Loucy (cell line): ENCODE data around the gene PLK4.

Experiments used
- H2AFZ ChIP-seq: fragments of 200-600 bp; sonication (generic); 2 replicates; pipeline ENCODE4 v1.6.0; 2016; ENCODE audit warnings: antibody characterized with exemption, mild to moderate bottlenecking, low read length, moderate library complexity
- H3F3A ChIP-seq: fragments of 200-600 bp; 2 replicates; pipeline ENCODE4 v1.6.0; 2016; ENCODE audit warnings: antibody characterized with exemption, low read depth, mild to moderate bottlenecking
- H3K27me3 ChIP-seq: fragments of 200-600 bp; sonication (generic); 2 replicates; pipeline ENCODE4 v1.6.1; 2014; ENCODE audit warnings: low read length, mild to moderate bottlenecking; ENCODE audit not compliant: insufficient read depth, poor library complexity, severe bottlenecking
- H3K36me3 ChIP-seq: fragments of 200-600 bp; sonication (generic); 2 replicates; pipeline ENCODE4 v1.6.1; 2016; ENCODE audit warnings: low read length; ENCODE audit not compliant: insufficient read depth
- H3K4me1 ChIP-seq: fragments of 200-600 bp; sonication (generic); 2 replicates; pipeline ENCODE4 v1.5.1; 2014; ENCODE audit warnings: low read length, mild to moderate bottlenecking; ENCODE audit not compliant: insufficient read depth, poor library complexity, severe bottlenecking
- H3K4me2 ChIP-seq: fragments of 200-600 bp; sonication (generic); 2 replicates; pipeline ENCODE4 v1.6.0; 2014; ENCODE audit warnings: antibody characterized with exemption, low read length, low read depth, mild to moderate bottlenecking; ENCODE audit not compliant: poor library complexity, severe bottlenecking
- H3K4me3 ChIP-seq: fragments of 200-600 bp; sonication (generic); 2 replicates; pipeline ENCODE4 v1.5.1; 2014; ENCODE audit warnings: low read length, mild to moderate bottlenecking, mixed read lengths; ENCODE audit not compliant: poor library complexity, severe bottlenecking
- H3K79me2 ChIP-seq: fragments of 200-600 bp; sonication (generic); 2 replicates; pipeline ENCODE4 v1.6.1; 2014; ENCODE audit warnings: low read length; ENCODE audit not compliant: insufficient read depth
- H3K9ac ChIP-seq: fragments of 200-600 bp; sonication (generic); 2 replicates; pipeline ENCODE4 v1.6.0; 2014; ENCODE audit warnings: mild to moderate bottlenecking, low read depth, low read length, moderate library complexity; ENCODE audit not compliant: poor library complexity, severe bottlenecking
- H3K9me2 ChIP-seq: fragments of 200-600 bp; sonication (generic); replicated peaks from 2 replicates; pipeline ENCODE4 v1.6.1; 2016; ENCODE audit warnings: low read depth, low read length, mixed read lengths
- H3K9me3 ChIP-seq: fragments of 200-600 bp; sonication (generic); 2 replicates; pipeline ENCODE4 v1.6.1; 2014; ENCODE audit warnings: mild to moderate bottlenecking, antibody characterized with exemption, low read length, low read depth; ENCODE audit not compliant: insufficient read depth
- H4K20me1 ChIP-seq: fragments of 200-600 bp; sonication (generic); 2 replicates; pipeline ENCODE4 v1.6.0; 2014; ENCODE audit warnings: antibody characterized with exemption, low read length, mild to moderate bottlenecking; ENCODE audit not compliant: insufficient read depth, poor library complexity, severe bottlenecking
- CTCF ChIP-seq: fragments of 200-600 bp; sonication (generic); conservative IDR thresholded peaks from 2 replicates; pipeline ENCODE4 v1.5.1; 2014; ENCODE audit warnings: mild to moderate bottlenecking, antibody characterized with exemption, low read length
- EZH2phosphoT487 ChIP-seq: fragments of 200-600 bp; IDR thresholded peaks from 2 replicates; pipeline ENCODE4 v1.6.1; 2018; ENCODE audit warnings: antibody characterized with exemption, mild to moderate bottlenecking, moderate library complexity, borderline replicate concordance

PLK4 gene

GRCh38 chr4:127916512-127916911, 35.8 kb downstream of the PLK4 start:
- Histone ChIP-seq H3K9ac (no peak overlapping the region), H3K27me3 (no peaks in the 10 kb centered on the region), H3K36me3 (peaks cover 21% of the 10 kb centered on the region; the same call in 1 of the 2 replicates), H3K4me3 (no peak overlapping the region), H3F3A (no peaks in the 10 kb centered on the region), H3K4me2 (no peak overlapping the region), H3K9me3 (no peaks in the 10 kb centered on the region), H3K4me1 (no peaks in the 10 kb centered on the region), H4K20me1 (no peaks in the 10 kb centered on the region), H3K9me2 (no peaks in the 10 kb centered on the region), H2AFZ (no peak overlapping the region), H3K79me2 (no peaks in the 10 kb centered on the region)
- TF ChIP-seq CTCF = no peak
- TF ChIP-seq EZH2phosphoT487 = no peak

GRCh38 chr4:127917151-127917550, 36.5 kb downstream of the PLK4 start:
- TF ChIP-seq EZH2phosphoT487 = no peak
- TF ChIP-seq CTCF = no peak
- Histone ChIP-seq H3K27me3 (no peaks in the 10 kb centered on the region), H3K4me1 (no peaks in the 10 kb centered on the region), H3K9me3 (no peaks in the 10 kb centered on the region), H3K4me2 (no peak overlapping the region), H4K20me1 (no peaks in the 10 kb centered on the region), H3K36me3 (peaks cover 24% of the 10 kb centered on the region; the same call in 1 of the 2 replicates), H3K79me2 (no peaks in the 10 kb centered on the region), H3K9me2 (no peaks in the 10 kb centered on the region), H3F3A (no peaks in the 10 kb centered on the region), H2AFZ (no peak overlapping the region), H3K4me3 (no peak overlapping the region), H3K9ac (no peak overlapping the region)

- Histone ChIP-seq H3K4me2 (no peak overlapping the region), H3K9me2 (no peaks in the 10 kb centered on the region), H3K79me2 (no peaks in the 10 kb centered on the region), H3K4me1 (no peaks in the 10 kb centered on the region), H4K20me1 (no peaks in the 10 kb centered on the region), H3K9ac (no peak overlapping the region), H3F3A (no peaks in the 10 kb centered on the region), H2AFZ (no peak overlapping the region), H3K27me3 (no peaks in the 10 kb centered on the region), H3K4me3 (no peak overlapping the region), H3K36me3 (peaks cover 24% of the 10 kb centered on the region; the same call in 1 of the 2 replicates), H3K9me3 (no peaks in the 10 kb centered on the region)
- no peak for TF ChIP-seq CTCF
- TF ChIP-seq EZH2phosphoT487 = no peak
These were observed 39.8 kb downstream of the PLK4 start for GRCh38 chr4:127920521-127920920.
